Measurements from ENCODE around the gene UTY.
"Not testable (repeated sequence)": the region's sequence is repeated elsewhere in the genome, so short reads cannot be mapped to it uniquely, and the experiment has no call there.

The UTY gene

GRCh38 chrY:13296176-13296890, 183.5 kb downstream of the UTY start:
- DNase-seq: no peak

- DNase-seq: no peak
These were observed 184.8 kb downstream of the UTY start for GRCh38 chrY:13295026-13295425.

- DNase-seq: no peak
These were observed 188.6 kb downstream of the UTY start for GRCh38 chrY:13291199-13291598.

- not testable (repeated sequence) for DNase-seq
These were observed 197.4 kb downstream of the UTY start for GRCh38 chrY:13282151-13283054.

- DNase-seq: no peak
These were observed 200.3 kb downstream of the UTY start for GRCh38 chrY:13279561-13279960.

GRCh38 chrY:13271706-13272105, 208.1 kb downstream of the UTY start:
- no peak for DNase-seq

GRCh38 chrY:13253941-13254440, 225.8 kb downstream of the UTY start:
- DNase-seq: not testable (repeated sequence)

GRCh38 chrY:13250421-13250820, 229.4 kb downstream of the UTY start:
- DNase-seq: no peak

GRCh38 chrY:13243716-13244115, 236.1 kb downstream of the UTY start:
- DNase-seq: no peak

GRCh38 chrY:13233901-13234300, 245.9 kb downstream of the UTY start:
- DNase-seq: no peak

- no peak for DNase-seq
These were observed 246.7 kb downstream of the UTY start for GRCh38 chrY:13233118-13233517.

GRCh38 chrY:13227354-13227953, 252.4 kb downstream of the UTY start:
- DNase-seq: no peak

- no peak for DNase-seq
These were observed 268.7 kb downstream of the UTY start for GRCh38 chrY:13210961-13211646.

- no peak for DNase-seq
These were observed 274.6 kb downstream of the UTY start for GRCh38 chrY:13205214-13205613.
